ENCODE results near the gene TPM2. TPM values are rescaled to one million over a fixed set of nuclear protein-coding genes. Genes with fewer than 3 reads are reported as not detected.

Gene TPM2
- total RNA-seq, 1 experiment from 2014 or later = 138 TPM

DNA sequence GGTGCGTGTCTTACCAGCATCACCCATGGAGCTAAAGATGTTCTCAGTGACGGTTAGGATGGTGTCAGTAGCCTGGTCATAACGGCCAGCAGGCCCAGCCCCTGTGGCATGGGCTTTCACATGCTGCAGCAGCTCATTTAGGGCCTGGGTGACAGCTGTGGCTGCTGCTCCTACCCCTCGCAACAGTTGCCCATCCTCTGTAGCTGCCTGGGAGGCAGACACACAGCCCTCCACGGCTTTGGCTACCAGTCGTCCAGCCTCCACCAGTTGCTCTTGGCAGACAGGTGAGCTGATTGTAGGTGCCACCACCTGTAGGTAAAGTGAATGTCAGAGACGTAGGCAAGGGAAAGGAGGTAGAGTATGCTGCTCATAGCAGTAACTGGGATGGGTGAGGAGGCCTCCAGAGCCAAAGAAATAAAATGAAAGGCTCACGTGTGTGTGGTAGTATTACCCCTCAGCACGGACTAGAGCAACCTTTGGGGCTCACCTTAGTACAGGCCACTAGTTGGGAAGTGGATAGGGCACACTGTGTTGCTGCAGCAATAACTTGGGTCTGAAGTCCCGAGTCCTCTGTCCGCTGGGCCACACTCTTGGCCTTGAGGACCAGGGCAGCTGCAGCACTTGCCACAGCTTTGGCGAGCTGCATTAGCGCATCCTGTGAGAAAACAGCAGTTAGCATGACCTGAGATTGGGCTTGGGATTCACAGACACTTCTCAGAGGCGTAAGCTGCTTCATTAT, 27.6 kb upstream of the TPM2 start:
- no peaks in the 10 kb centered on the region for H3K4me1 Mint-ChIP-seq (ENCODE audit: low read depth, unreplicated experiment)
- H3K4me3 Mint-ChIP-seq (ENCODE audit: low read depth, unreplicated experiment) = no peak overlapping the region
- no TSS peak for BruUV-seq (replicated peaks)
- no peaks in the 10 kb centered on the region for H3K9me3 Mint-ChIP-seq (ENCODE audit: low read depth, unreplicated experiment)
- CTCF ChIA-PET = no interaction called here
- no peak overlapping the region for H3K27ac Mint-ChIP-seq (ENCODE audit: unreplicated experiment)
- H3K36me3 Mint-ChIP-seq (ENCODE audit: insufficient read depth, unreplicated experiment) = peaks cover 37% of the 10 kb centered on the region
- TF ChIP-seq, protein P1, sequence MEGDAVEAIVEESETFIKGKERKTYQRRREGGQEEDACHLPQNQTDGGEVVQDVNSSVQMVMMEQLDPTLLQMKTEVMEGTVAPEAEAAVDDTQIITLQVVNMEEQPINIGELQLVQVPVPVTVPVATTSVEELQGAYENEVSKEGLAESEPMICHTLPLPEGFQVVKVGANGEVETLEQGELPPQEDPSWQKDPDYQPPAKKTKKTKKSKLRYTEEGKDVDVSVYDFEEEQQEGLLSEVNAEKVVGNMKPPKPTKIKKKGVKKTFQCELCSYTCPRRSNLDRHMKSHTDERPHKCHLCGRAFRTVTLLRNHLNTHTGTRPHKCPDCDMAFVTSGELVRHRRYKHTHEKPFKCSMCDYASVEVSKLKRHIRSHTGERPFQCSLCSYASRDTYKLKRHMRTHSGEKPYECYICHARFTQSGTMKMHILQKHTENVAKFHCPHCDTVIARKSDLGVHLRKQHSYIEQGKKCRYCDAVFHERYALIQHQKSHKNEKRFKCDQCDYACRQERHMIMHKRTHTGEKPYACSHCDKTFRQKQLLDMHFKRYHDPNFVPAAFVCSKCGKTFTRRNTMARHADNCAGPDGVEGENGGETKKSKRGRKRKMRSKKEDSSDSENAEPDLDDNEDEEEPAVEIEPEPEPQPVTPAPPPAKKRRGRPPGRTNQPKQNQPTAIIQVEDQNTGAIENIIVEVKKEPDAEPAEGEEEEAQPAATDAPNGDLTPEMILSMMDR (IDR thresholded peaks at IDR 0.05; ENCODE audit: unreplicated experiment) = no peak
- no peak for DNase-seq
- no peaks in the 10 kb centered on the region for H3K27me3 Mint-ChIP-seq (ENCODE audit: unreplicated experiment)
- intact Hi-C loops (cut with micrococcal nuclease; ENCODE audit: unreplicated experiment) = no loop called here

DNA sequence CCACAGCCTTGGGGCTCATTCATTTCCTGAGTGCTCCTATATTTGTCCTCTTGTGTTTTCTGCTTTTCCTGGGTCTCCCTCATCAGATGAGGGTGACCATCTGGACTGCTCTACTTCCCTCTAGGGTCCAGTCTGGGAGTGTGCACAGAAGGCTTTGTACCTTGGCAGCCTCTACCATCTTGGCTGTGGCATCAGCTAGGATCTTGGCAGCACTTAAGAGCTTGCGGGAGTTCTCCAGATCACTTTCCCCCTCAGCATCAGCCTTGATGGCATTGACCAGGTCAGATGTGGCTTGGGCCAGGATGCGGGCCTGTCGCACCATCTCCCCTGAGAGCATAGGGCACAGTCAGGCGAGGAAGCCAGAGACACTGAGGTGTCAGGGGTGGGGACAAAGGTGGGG, 26.5 kb upstream of the TPM2 start:
- no TSS peak for BruUV-seq (replicated peaks)
- CTCF ChIA-PET = no interaction called here
- H3K4me3 Mint-ChIP-seq (ENCODE audit: low read depth, unreplicated experiment) = no peak overlapping the region
- DNase-seq = no peak
- no peak overlapping the region for H3K27ac Mint-ChIP-seq (ENCODE audit: unreplicated experiment)
- TF ChIP-seq, protein P1 (IDR thresholded peaks at IDR 0.05; ENCODE audit: unreplicated experiment) = no peak
- no peaks in the 10 kb centered on the region for H3K4me1 Mint-ChIP-seq (ENCODE audit: low read depth, unreplicated experiment)
- peaks cover 44% of the 10 kb centered on the region for H3K36me3 Mint-ChIP-seq (ENCODE audit: insufficient read depth, unreplicated experiment)
- H3K27me3 Mint-ChIP-seq (ENCODE audit: unreplicated experiment) = no peaks in the 10 kb centered on the region
- intact Hi-C loops (cut with micrococcal nuclease; ENCODE audit: unreplicated experiment) = no loop called here
- no peaks in the 10 kb centered on the region for H3K9me3 Mint-ChIP-seq (ENCODE audit: low read depth, unreplicated experiment)

DNA sequence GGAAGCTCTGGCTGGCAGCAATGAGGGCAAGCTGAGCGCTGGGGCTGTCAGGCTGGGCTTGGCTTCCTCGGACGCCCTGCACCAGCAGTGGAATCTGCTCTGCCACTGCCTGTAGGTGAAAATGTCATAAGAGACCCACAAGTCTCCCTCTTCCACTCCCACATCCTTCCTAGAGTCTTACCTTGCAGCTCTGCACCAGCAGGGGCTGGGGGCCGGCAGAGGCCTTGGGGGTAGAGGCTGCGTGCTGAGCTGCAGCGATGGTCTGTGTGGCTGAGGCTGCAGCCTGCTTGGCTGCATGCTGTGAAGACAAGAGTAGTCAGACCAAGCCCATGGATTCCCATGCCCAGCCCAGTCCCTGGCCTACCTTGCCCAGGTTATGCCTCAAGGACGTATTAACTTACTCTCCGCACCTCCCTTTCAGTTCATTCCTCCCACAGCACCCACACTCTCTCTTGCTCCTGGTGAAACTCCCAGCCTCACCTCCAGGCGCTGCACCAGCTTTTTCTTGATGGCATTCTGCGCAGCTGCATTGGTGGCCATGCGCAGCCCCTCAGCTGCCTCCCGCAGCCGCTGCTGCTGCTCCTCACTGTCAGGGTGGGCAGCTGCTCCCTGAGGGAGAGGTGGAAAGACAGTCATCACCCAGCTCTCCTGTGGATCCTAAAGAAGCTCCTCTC, 25.0 kb upstream of the TPM2 start:
- Mint-ChIP-seq H3K27ac (ENCODE audit: unreplicated experiment) (no peak overlapping the region), H3K9me3 (ENCODE audit: low read depth, unreplicated experiment) (no peaks in the 10 kb centered on the region), H3K4me1 (ENCODE audit: low read depth, unreplicated experiment) (no peaks in the 10 kb centered on the region), H3K36me3 (ENCODE audit: insufficient read depth, unreplicated experiment) (peaks cover 44% of the 10 kb centered on the region), H3K27me3 (ENCODE audit: unreplicated experiment) (no peaks in the 10 kb centered on the region), H3K4me3 (ENCODE audit: low read depth, unreplicated experiment) (no peak overlapping the region)
- no peak for DNase-seq
- TF ChIP-seq, protein P1 (IDR thresholded peaks at IDR 0.05; ENCODE audit: unreplicated experiment) = no peak
- no TSS peak for BruUV-seq (replicated peaks)
- CTCF ChIA-PET = no interaction called here
- intact Hi-C loops (cut with micrococcal nuclease; ENCODE audit: unreplicated experiment) = no loop called here

DNA sequence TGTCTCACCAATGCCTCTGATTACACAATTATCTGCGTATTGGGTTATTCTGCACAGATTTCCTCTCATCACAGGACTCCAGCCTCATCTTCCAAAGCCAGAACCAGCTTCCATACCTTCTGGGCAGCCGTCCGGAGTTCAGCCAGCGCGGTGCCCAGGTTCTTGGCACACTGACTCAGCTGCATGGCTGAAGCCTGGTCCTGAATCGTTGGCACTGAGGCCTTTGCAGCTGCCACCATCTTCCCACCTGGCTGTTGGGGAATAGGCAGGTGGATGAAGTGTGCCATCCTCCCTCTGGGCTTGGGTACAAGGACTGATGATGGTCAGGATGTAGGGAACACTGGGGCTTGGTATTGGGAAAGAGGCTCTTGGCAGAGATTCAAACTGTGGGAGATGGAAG, 24.4 kb upstream of the TPM2 start:
- intact Hi-C loops (cut with micrococcal nuclease; ENCODE audit: unreplicated experiment) = no loop called here
- Mint-ChIP-seq H3K4me1 (ENCODE audit: low read depth, unreplicated experiment) (no peaks in the 10 kb centered on the region), H3K27me3 (ENCODE audit: unreplicated experiment) (no peaks in the 10 kb centered on the region), H3K27ac (ENCODE audit: unreplicated experiment) (no peak overlapping the region), H3K4me3 (ENCODE audit: low read depth, unreplicated experiment) (no peak overlapping the region), H3K36me3 (ENCODE audit: insufficient read depth, unreplicated experiment) (peaks cover 49% of the 10 kb centered on the region), H3K9me3 (ENCODE audit: low read depth, unreplicated experiment) (no peaks in the 10 kb centered on the region)
- TF ChIP-seq, protein P1 (IDR thresholded peaks at IDR 0.05; ENCODE audit: unreplicated experiment) = no peak
- no TSS peak for BruUV-seq (replicated peaks)
- DNase-seq = no peak
- CTCF ChIA-PET = no interaction called here
